H9 (cell line): ENCODE data around the gene VTA1. TPM values are rescaled to one million over a fixed set of nuclear protein-coding genes. Genes with fewer than 3 reads are reported as not detected.

ENCODE experiments used
- DNase-seq: peaks from one replicate; pipeline ENCODE4 v3.0.0-alpha.2; 2017
- H2AFZ ChIP-seq: one replicate; pipeline ENCODE4 v1.6.1; 2013; ENCODE audit warnings: mild to moderate bottlenecking, low read length, control low read depth, moderate library complexity
- H2AK5ac ChIP-seq: 2 replicates; pipeline ENCODE4 v1.6.1; 2013; ENCODE audit warnings: low read length, control low read depth, mixed read lengths; ENCODE audit not compliant: insufficient read length
- H2BK120ac ChIP-seq: one replicate; pipeline ENCODE4 v1.6.1; 2013; ENCODE audit warnings: low read depth, mild to moderate bottlenecking, low read length, control low read depth, inconsistent platforms; ENCODE audit not compliant: poor library complexity, severe bottlenecking
- H2BK12ac ChIP-seq: 2 replicates; pipeline ENCODE4 v1.6.1; 2013; ENCODE audit warnings: low read length, control low read depth, mixed read lengths, low read depth; ENCODE audit not compliant: insufficient read length
- H2BK15ac ChIP-seq: 2 replicates; pipeline ENCODE4 v1.6.1; 2013; ENCODE audit warnings: low read depth, low read length, control low read depth
- H2BK20ac ChIP-seq: one replicate; pipeline ENCODE4 v1.6.1; 2013; ENCODE audit warnings: low read depth, mild to moderate bottlenecking, low read length, control low read depth, inconsistent platforms; ENCODE audit not compliant: poor library complexity, severe bottlenecking
- H2BK5ac ChIP-seq: 2 replicates; pipeline ENCODE4 v1.6.1; 2013; ENCODE audit warnings: low read length, control low read depth, mixed read lengths; ENCODE audit not compliant: insufficient read length
- H3K14ac ChIP-seq: 2 replicates; pipeline ENCODE4 v1.6.1; 2013; ENCODE audit warnings: low read length, control low read depth; ENCODE audit not compliant: insufficient read depth
- H3K18ac ChIP-seq: 2 replicates; pipeline ENCODE4 v1.6.1; 2013; ENCODE audit warnings: low read depth, mild to moderate bottlenecking, mixed read lengths, low read length, control low read depth; ENCODE audit not compliant: insufficient read length
- H3K23ac ChIP-seq: 2 replicates; pipeline ENCODE4 v1.6.1; 2013; ENCODE audit warnings: low read length, control low read depth, mixed read lengths, low read depth; ENCODE audit not compliant: insufficient read length
- H3K23me2 ChIP-seq: 2 replicates; pipeline ENCODE4 v1.6.1; 2013; ENCODE audit warnings: low read depth, mild to moderate bottlenecking, mixed read lengths, low read length, control low read depth; ENCODE audit not compliant: insufficient read length, poor library complexity, severe bottlenecking
- H3K27ac ChIP-seq: 2 replicates; pipeline ENCODE4 v1.5.1; 2013; ENCODE audit warnings: low read length, control low read depth, mixed read lengths, low read depth; ENCODE audit not compliant: insufficient read length
- H3K27me3 ChIP-seq: 2 replicates; pipeline ENCODE4 v1.6.1; 2013; ENCODE audit warnings: low read length, control low read depth, inconsistent platforms; ENCODE audit not compliant: insufficient read depth
- H3K4ac ChIP-seq: 2 replicates; pipeline ENCODE4 v1.6.1; 2013; ENCODE audit warnings: low read depth, mild to moderate bottlenecking, control low read depth, inconsistent platforms, low read length, moderate library complexity
- H3K4me1 ChIP-seq: 2 replicates; pipeline ENCODE4 v1.6.1; 2013; ENCODE audit warnings: low read length, control low read depth, inconsistent platforms; ENCODE audit not compliant: insufficient read depth
- H3K4me2 ChIP-seq: 2 replicates; pipeline ENCODE4 v1.6.1; 2013; ENCODE audit warnings: low read length, control low read depth, mixed read lengths; ENCODE audit not compliant: insufficient read length, insufficient read depth
- H3K56ac ChIP-seq: 2 replicates; pipeline ENCODE4 v1.6.1; 2013; ENCODE audit warnings: low read depth, mild to moderate bottlenecking, mixed read lengths, low read length, control low read depth; ENCODE audit not compliant: insufficient read length
- H3K79me1 ChIP-seq: 2 replicates; pipeline ENCODE4 v1.6.1; 2013; ENCODE audit warnings: low read depth, mild to moderate bottlenecking, moderate library complexity, low read length, control low read depth, inconsistent platforms; ENCODE audit not compliant: insufficient read depth, poor library complexity, severe bottlenecking
- H3K79me2 ChIP-seq: 2 replicates; pipeline ENCODE4 v1.6.1; 2013; ENCODE audit warnings: low read length, control low read depth, inconsistent platforms; ENCODE audit not compliant: insufficient read depth
- H3K9ac ChIP-seq: 2 replicates; pipeline ENCODE4 v1.6.1; 2013; ENCODE audit warnings: low read length, control low read depth, mixed read lengths; ENCODE audit not compliant: insufficient read length; ENCODE audit errors: extremely low read depth
- H3K9me3 ChIP-seq: one replicate; pipeline ENCODE4 v1.6.1; 2013; ENCODE audit warnings: low read depth, low read length, inconsistent platforms; ENCODE audit not compliant: control insufficient read depth
- H3T11ph ChIP-seq: one replicate; pipeline ENCODE4 v1.6.1; 2013; ENCODE audit warnings: mild to moderate bottlenecking, low read length, control low read depth, inconsistent platforms
- H4K20me1 ChIP-seq: one replicate; pipeline ENCODE4 v1.6.1; 2013; ENCODE audit not compliant: control insufficient read depth, insufficient read length, insufficient read depth
- H4K5ac ChIP-seq: 2 replicates; pipeline ENCODE4 v1.6.1; 2013; ENCODE audit warnings: low read depth, mild to moderate bottlenecking, mixed read lengths, low read length, control low read depth; ENCODE audit not compliant: insufficient read length
- H4K8ac ChIP-seq: replicated peaks from 2 replicates; pipeline ENCODE4 v1.6.1; 2013; ENCODE audit warnings: low read length, control low read depth, mixed read lengths, low read depth; ENCODE audit not compliant: insufficient read length
- H4K91ac ChIP-seq: 2 replicates; pipeline ENCODE4 v1.6.1; 2013; ENCODE audit warnings: low read depth, mild to moderate bottlenecking, moderate library complexity, mixed read lengths, low read length, control low read depth; ENCODE audit not compliant: insufficient read length
- H3K27ac Mint-ChIP-seq, 3 experiments: 2 replicates in 2 of 3; 3 replicates in 1 of 3; pipeline ENCODE4 v1.8.0; 2020 to 2021; ENCODE audit warnings: mixed read lengths in 3 of 3, mild to moderate bottlenecking in 1 of 3, moderate library complexity in 1 of 3
- H3K27me3 Mint-ChIP-seq: 2 replicates; pipeline ENCODE4 v1.8.0; 2021; ENCODE audit warnings: low read depth, mild to moderate bottlenecking, moderate library complexity, mixed read lengths
- H3K36me3 Mint-ChIP-seq, 3 experiments: 2 replicates in 2 of 3; 3 replicates in 1 of 3; pipeline ENCODE4 v1.8.0; 2020 to 2021; ENCODE audit warnings: low read depth in 3 of 3, mixed read lengths in 3 of 3; ENCODE audit not compliant: insufficient read depth in 1 of 3
- H3K4me1 Mint-ChIP-seq, 2 experiments: 2 replicates each; pipeline ENCODE4 v1.8.0; 2020; ENCODE audit warnings: mixed read lengths in 2 of 2
- H3K4me3 Mint-ChIP-seq, 2 experiments: 2 replicates in 1 of 2; 3 replicates in 1 of 2; pipeline ENCODE4 v1.8.0; 2020 to 2021; ENCODE audit warnings: mild to moderate bottlenecking in 2 of 2, mixed read lengths in 2 of 2, moderate library complexity in 1 of 2
- H3K9me3 Mint-ChIP-seq, 2 experiments: 2 replicates in 1 of 2; 3 replicates in 1 of 2; pipeline ENCODE4 v1.8.0; 2020; ENCODE audit warnings: mild to moderate bottlenecking in 2 of 2, mixed read lengths in 2 of 2, moderate library complexity in 1 of 2
- WGBS: extraction: QIAGEN DNeasy Blood & Tissue Kit; methylation state at CpG from one replicate; pipeline ENCODE4 v1.1.7; 2013; ENCODE audit warnings: missing lambda C conversion rate, low lambda C conversion rate, mixed read lengths; ENCODE audit not compliant: insufficient read length; ENCODE audit errors: extremely low coverage; 5-methylcytosine and 5-hydroxymethylcytosine counted together
- total RNA-seq: library from RNA; stranded (reverse); gene quantifications from 2 replicates; pipeline ENCODE4 v1.2.1, GENCODE V29; 2021
- TF ChIP-seq, protein P1 (sequence below): fragments of 200-600 bp; sonication (generic); conservative IDR thresholded peaks from 3 replicates; pipeline ENCODE4 v1.8.0; 2021; ENCODE audit warnings: antibody characterized with exemption, mild to moderate bottlenecking

The VTA1 gene
- total RNA-seq, 1 experiment from 2014 or later, result 63.1 TPM

DNA sequence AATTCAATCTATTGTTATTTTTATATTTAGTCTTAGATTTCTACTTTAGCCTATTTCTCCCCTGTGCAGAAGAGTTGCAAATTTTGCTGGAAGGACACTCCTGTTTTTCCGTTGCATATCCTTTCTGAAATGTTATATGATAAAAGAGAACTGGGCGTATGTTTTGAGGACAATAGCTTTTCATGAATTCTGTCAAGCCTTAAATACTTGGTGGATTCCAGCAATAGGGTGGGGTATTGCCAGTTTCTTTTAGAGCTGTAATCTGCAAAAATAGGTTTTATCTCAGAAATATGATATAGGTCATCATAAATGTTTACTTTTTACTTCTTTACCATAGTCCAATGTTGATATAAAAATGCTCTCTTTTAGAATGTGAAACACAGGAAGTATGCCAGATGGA, 42.0 kb downstream of the VTA1 start:
- H2AK5ac ChIP-seq, result no peak overlapping the region
- no peaks in the 10 kb centered on the region for H3K79me1 ChIP-seq
- H4K20me1 ChIP-seq, result no peaks in the 10 kb centered on the region
- H3K23me2 ChIP-seq, result no peaks in the 10 kb centered on the region
- H2BK120ac ChIP-seq, result no peak overlapping the region
- no peak overlapping the region for H2BK5ac ChIP-seq
- no CpG with 5 or more reads among the region's 2 CpGs for WGBS
- H4K8ac ChIP-seq, result no peak overlapping the region
- no peak overlapping the region for H2BK15ac ChIP-seq
- no peak overlapping the region for H3K4me2 ChIP-seq
- no peak overlapping the region for H3K14ac ChIP-seq
- no peak overlapping the region for H3K56ac ChIP-seq
- Mint-ChIP-seq H3K4me1 (no peaks in the 10 kb centered on the region), H3K4me3 (no peak overlapping the region), H3K27ac (no peak overlapping the region), H3K36me3 (peaks cover 0 to 7% (median 0%) of the 10 kb centered on the region in 3 experiments; a peak in 2 of 7 replicates), H3K27me3 (no peaks in the 10 kb centered on the region), H3K9me3 (no peaks in the 10 kb centered on the region)
- H3K4me1 ChIP-seq, result no peaks in the 10 kb centered on the region
- no peak overlapping the region for H2BK12ac ChIP-seq
- no peak overlapping the region for H3T11ph ChIP-seq
- no peaks in the 10 kb centered on the region for H3K79me2 ChIP-seq
- H3K27ac ChIP-seq, result no peak overlapping the region
- H3K9ac ChIP-seq, result no peak overlapping the region
- H4K5ac ChIP-seq, result no peak overlapping the region
- no peak overlapping the region for H3K18ac ChIP-seq
- H4K91ac ChIP-seq, result no peak overlapping the region
- no peak overlapping the region for H2AFZ ChIP-seq
- H3K27me3 ChIP-seq, result no peaks in the 10 kb centered on the region
- no peak overlapping the region for H3K4ac ChIP-seq
- H3K9me3 ChIP-seq, result no peaks in the 10 kb centered on the region
- no peak overlapping the region for H2BK20ac ChIP-seq
- TF ChIP-seq, protein P1, sequence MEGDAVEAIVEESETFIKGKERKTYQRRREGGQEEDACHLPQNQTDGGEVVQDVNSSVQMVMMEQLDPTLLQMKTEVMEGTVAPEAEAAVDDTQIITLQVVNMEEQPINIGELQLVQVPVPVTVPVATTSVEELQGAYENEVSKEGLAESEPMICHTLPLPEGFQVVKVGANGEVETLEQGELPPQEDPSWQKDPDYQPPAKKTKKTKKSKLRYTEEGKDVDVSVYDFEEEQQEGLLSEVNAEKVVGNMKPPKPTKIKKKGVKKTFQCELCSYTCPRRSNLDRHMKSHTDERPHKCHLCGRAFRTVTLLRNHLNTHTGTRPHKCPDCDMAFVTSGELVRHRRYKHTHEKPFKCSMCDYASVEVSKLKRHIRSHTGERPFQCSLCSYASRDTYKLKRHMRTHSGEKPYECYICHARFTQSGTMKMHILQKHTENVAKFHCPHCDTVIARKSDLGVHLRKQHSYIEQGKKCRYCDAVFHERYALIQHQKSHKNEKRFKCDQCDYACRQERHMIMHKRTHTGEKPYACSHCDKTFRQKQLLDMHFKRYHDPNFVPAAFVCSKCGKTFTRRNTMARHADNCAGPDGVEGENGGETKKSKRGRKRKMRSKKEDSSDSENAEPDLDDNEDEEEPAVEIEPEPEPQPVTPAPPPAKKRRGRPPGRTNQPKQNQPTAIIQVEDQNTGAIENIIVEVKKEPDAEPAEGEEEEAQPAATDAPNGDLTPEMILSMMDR, result no peak
- no peak overlapping the region for H3K23ac ChIP-seq
- DNase-seq, result no peak
